ENCODE data around the gene GK.
"Not testable (repeated sequence)": the region's sequence is repeated elsewhere in the genome, so short reads cannot be mapped to it uniquely, and the experiment has no call there.

GK gene

GRCh38 chrX:30653415-30654131 lies at the start of gene GK:
Gene GK, plus strand, starts transcription at chrX:30653423. Its CDS starts 115 bp downstream, at chrX:30653538.
- DNase-seq, result no peak

GRCh38 chrX:30607155-30607554 lies 46.1 kb upstream of the GK start:
- DNase-seq, result no peak

GRCh38 chrX:30610026-30610425 lies 43.2 kb upstream of the GK start:
- DNase-seq, result no peak

- no peak for DNase-seq
Observed at GRCh38 chrX:30612250-30612655, 41.0 kb upstream of the GK start.

GRCh38 chrX:30613721-30614120 lies 39.5 kb upstream of the GK start:
- no peak for DNase-seq

- no peak for DNase-seq
Observed at GRCh38 chrX:30615229-30615628, 38.0 kb upstream of the GK start.

- no peak for DNase-seq
Observed at GRCh38 chrX:30618160-30618765, 35.0 kb upstream of the GK start.

- DNase-seq, result no peak
Observed at GRCh38 chrX:30620125-30620524, 33.1 kb upstream of the GK start.

- DNase-seq, result no peak
Observed at GRCh38 chrX:30620980-30621618, 32.1 kb upstream of the GK start.

GRCh38 chrX:30622361-30622760 lies 30.9 kb upstream of the GK start:
- DNase-seq, result no peak

GRCh38 chrX:30626402-30626801 lies 26.8 kb upstream of the GK start:
- no peak for DNase-seq

- no peak for DNase-seq
Observed at GRCh38 chrX:30627818-30628652, 25.2 kb upstream of the GK start.

GRCh38 chrX:30634070-30634469 lies 19.2 kb upstream of the GK start:
- DNase-seq, result not testable (repeated sequence)

- DNase-seq, result peak; percentile 19
Observed at GRCh38 chrX:30635630-30636029, 17.6 kb upstream of the GK start.

- DNase-seq, result no peak
Observed at GRCh38 chrX:30637874-30638815, 15.1 kb upstream of the GK start.

GRCh38 chrX:30639702-30640101 lies 13.5 kb upstream of the GK start:
- not testable (repeated sequence) for DNase-seq

- DNase-seq, result no peak
Observed at GRCh38 chrX:30642642-30643041, 10.6 kb upstream of the GK start.

GRCh38 chrX:30643313-30643821 lies 9.9 kb upstream of the GK start:
- DNase-seq, result no peak

GRCh38 chrX:30649859-30650258 lies 3.4 kb upstream of the GK start:
- peak; percentile 18 for DNase-seq

- peak; percentile 90 for DNase-seq
Observed at GRCh38 chrX:30652527-30653414, 452 bp upstream of the GK start.

GRCh38 chrX:30654386-30654785 lies 1.2 kb downstream of the GK start:
- not testable (repeated sequence) for DNase-seq

Data from stimulated activated CD4-positive, alpha-beta T cell treated with anti-CD3 and anti-CD28 coated beads, Interleukin-4, amount 100 ng/mL, for 24 hours (primary cell).